Activated T-helper 17 cell treated with anti-CD3 and anti-CD28 coated beads, Interleukin-2, amount 50 U/mL, for 72 hours (primary cell): ENCODE data around the gene ZNF83. TPM values are rescaled to one million over a fixed set of nuclear protein-coding genes. Genes with fewer than 3 reads are reported as not detected.
"Not testable (repeated sequence)": the region's sequence is repeated elsewhere in the genome, so short reads cannot be mapped to it uniquely, and the experiment has no call there.

Experiments used
- ATAC-seq: fragments of 150-1000 bp; cut with Tn5 transposase; replicated peaks from 2 replicates; pipeline ENCODE4 v1.10.0; 2021; ENCODE audit warnings: mild to moderate bottlenecking, moderate library complexity
- H3K27ac Mint-ChIP-seq: one replicate; pipeline ENCODE4 v1.8.0; 2022; ENCODE audit warnings: mixed read lengths
- H3K27me3 Mint-ChIP-seq: one replicate; pipeline ENCODE4 v1.8.0; 2022; ENCODE audit warnings: mixed read lengths
- H3K36me3 Mint-ChIP-seq: one replicate; pipeline ENCODE4 v1.8.0; 2022; ENCODE audit warnings: low read depth, mild to moderate bottlenecking, mixed read lengths
- H3K4me1 Mint-ChIP-seq: one replicate; pipeline ENCODE4 v1.8.0; 2022; ENCODE audit warnings: mixed read lengths
- H3K4me3 Mint-ChIP-seq: one replicate; pipeline ENCODE4 v1.8.0; 2022; ENCODE audit warnings: mild to moderate bottlenecking, mixed read lengths
- H3K9me3 Mint-ChIP-seq: one replicate; pipeline ENCODE4 v1.8.0; 2022; ENCODE audit warnings: mixed read lengths
- total RNA-seq, 2 donors: library from RNA; stranded (reverse); gene quantifications; one replicate each; pipeline ENCODE4 v1.2.3, GENCODE V29; 2022

The ZNF83 gene
- total RNA-seq, 2 donors from 2014 or later: 31.2 to 41.8 TPM

GRCh38 chr19:52613299-52613906, 24.8 kb downstream of the ZNF83 start:
- no peak for ATAC-seq
- peaks cover 18% of the 10 kb centered on the region for H3K9me3 Mint-ChIP-seq
- peaks cover 23% of the 10 kb centered on the region for H3K36me3 Mint-ChIP-seq
- H3K27ac Mint-ChIP-seq: no peak overlapping the region
- peaks cover 6% of the 10 kb centered on the region for H3K4me1 Mint-ChIP-seq
- no peak overlapping the region for H3K4me3 Mint-ChIP-seq
- no peaks in the 10 kb centered on the region for H3K27me3 Mint-ChIP-seq

- no peak for ATAC-seq
- H3K4me3 Mint-ChIP-seq: no peak overlapping the region
- H3K4me1 Mint-ChIP-seq: peaks cover 18% of the 10 kb centered on the region
- H3K27me3 Mint-ChIP-seq: no peaks in the 10 kb centered on the region
- peaks cover 28% of the 10 kb centered on the region for H3K36me3 Mint-ChIP-seq
- H3K27ac Mint-ChIP-seq: no peak overlapping the region
- H3K9me3 Mint-ChIP-seq: peaks cover 9% of the 10 kb centered on the region
Observed at GRCh38 chr19:52603558-52604207, 34.5 kb downstream of the ZNF83 start.

- ATAC-seq: no peak
- peaks cover 9% of the 10 kb centered on the region for H3K9me3 Mint-ChIP-seq
- peaks cover 18% of the 10 kb centered on the region for H3K4me1 Mint-ChIP-seq
- no peak overlapping the region for H3K4me3 Mint-ChIP-seq
- peaks cover 26% of the 10 kb centered on the region for H3K36me3 Mint-ChIP-seq
- no peak overlapping the region for H3K27ac Mint-ChIP-seq
- H3K27me3 Mint-ChIP-seq: no peaks in the 10 kb centered on the region
Observed at GRCh38 chr19:52602941-52603340, 35.2 kb downstream of the ZNF83 start.

- Mint-ChIP-seq H3K27ac (peak overlapping the region; percentile 29), H3K4me1 (peaks cover 19% of the 10 kb centered on the region), H3K36me3 (peaks cover 27% of the 10 kb centered on the region), H3K4me3 (peak overlapping the region; percentile 83), H3K9me3 (peaks cover 16% of the 10 kb centered on the region)
- ATAC-seq, H3K27me3 Mint-ChIP-seq: not testable (repeated sequence)
Observed at GRCh38 chr19:52601974-52602366, 36.2 kb downstream of the ZNF83 start.

GRCh38 chr19:52601025-52601973, 36.9 kb downstream of the ZNF83 start:
- no peaks in the 10 kb centered on the region for H3K27me3 Mint-ChIP-seq
- peaks cover 22% of the 10 kb centered on the region for H3K4me1 Mint-ChIP-seq
- ATAC-seq: peak; percentile 99
- peak overlapping the region; percentile 29 for H3K27ac Mint-ChIP-seq
- peaks cover 29% of the 10 kb centered on the region for H3K36me3 Mint-ChIP-seq
- H3K9me3 Mint-ChIP-seq: peaks cover 20% of the 10 kb centered on the region
- peak overlapping the region; percentile 83 for H3K4me3 Mint-ChIP-seq

- Mint-ChIP-seq H3K9me3 (peaks cover 22% of the 10 kb centered on the region), H3K4me3 (peak overlapping the region; percentile 83), H3K36me3 (peaks cover 29% of the 10 kb centered on the region), H3K27ac (no peak overlapping the region), H3K27me3 (no peaks in the 10 kb centered on the region), H3K4me1 (peaks cover 19% of the 10 kb centered on the region)
- peak; percentile 33 for ATAC-seq
Observed at GRCh38 chr19:52600639-52601024, 37.5 kb downstream of the ZNF83 start.

GRCh38 chr19:52599241-52599640, 38.9 kb downstream of the ZNF83 start:
- Mint-ChIP-seq H3K36me3 (peaks cover 33% of the 10 kb centered on the region), H3K4me3 (no peak overlapping the region)

GRCh38 chr19:52593441-52593840, 44.7 kb downstream of the ZNF83 start:
- not testable (repeated sequence) for ATAC-seq, H3K27me3 Mint-ChIP-seq

More at GRCh38 chr19:52599241-52599640, 38.9 kb downstream of the ZNF83 start:
- no peaks in the 10 kb centered on the region for H3K27me3 Mint-ChIP-seq
- no peak for ATAC-seq
- H3K9me3 Mint-ChIP-seq: peaks cover 22% of the 10 kb centered on the region
- H3K27ac Mint-ChIP-seq: no peak overlapping the region
- H3K4me1 Mint-ChIP-seq: peaks cover 16% of the 10 kb centered on the region

GRCh38 chr19:52592301-52592700, 45.9 kb downstream of the ZNF83 start:
- peak; percentile 42 for ATAC-seq
- H3K36me3 Mint-ChIP-seq: peaks cover 86% of the 10 kb centered on the region
- no peak overlapping the region for H3K27ac Mint-ChIP-seq
- H3K9me3 Mint-ChIP-seq: peaks cover 18% of the 10 kb centered on the region
- H3K4me3 Mint-ChIP-seq: no peak overlapping the region
- peaks cover 4% of the 10 kb centered on the region for H3K4me1 Mint-ChIP-seq
- H3K27me3 Mint-ChIP-seq: no peaks in the 10 kb centered on the region

More at GRCh38 chr19:52593441-52593840, 44.7 kb downstream of the ZNF83 start:
- H3K9me3 Mint-ChIP-seq: peaks cover 22% of the 10 kb centered on the region
- H3K27ac Mint-ChIP-seq, H3K4me1 Mint-ChIP-seq, H3K4me3 Mint-ChIP-seq: not testable (repeated sequence)
- peaks cover 79% of the 10 kb centered on the region for H3K36me3 Mint-ChIP-seq

- Mint-ChIP-seq H3K36me3 (peaks cover 74% of the 10 kb centered on the region), H3K4me1 (no peaks in the 10 kb centered on the region), H3K27ac (no peak overlapping the region), H3K9me3 (peaks cover 3% of the 10 kb centered on the region), H3K27me3 (no peaks in the 10 kb centered on the region), H3K4me3 (no peak overlapping the region)
- no peak for ATAC-seq
Observed at GRCh38 chr19:52590728-52591127, 47.4 kb downstream of the ZNF83 start.

- H3K4me3 Mint-ChIP-seq: no peak overlapping the region
- H3K36me3 Mint-ChIP-seq: peaks cover 73% of the 10 kb centered on the region
- peaks cover 15% of the 10 kb centered on the region for H3K9me3 Mint-ChIP-seq
- ATAC-seq: no peak
- H3K27me3 Mint-ChIP-seq: no peaks in the 10 kb centered on the region
- no peak overlapping the region for H3K27ac Mint-ChIP-seq
- no peaks in the 10 kb centered on the region for H3K4me1 Mint-ChIP-seq
Observed at GRCh38 chr19:52585604-52586003, 52.6 kb downstream of the ZNF83 start.

- Mint-ChIP-seq H3K9me3 (peaks cover 15% of the 10 kb centered on the region), H3K27me3 (no peaks in the 10 kb centered on the region), H3K4me1 (no peaks in the 10 kb centered on the region), H3K36me3 (peaks cover 75% of the 10 kb centered on the region), H3K27ac (no peak overlapping the region), H3K4me3 (no peak overlapping the region)
- ATAC-seq: no peak
Observed at GRCh38 chr19:52584736-52585440, 53.3 kb downstream of the ZNF83 start.

GRCh38 chr19:52570000-52570861, 67.9 kb downstream of the ZNF83 start, which contains the start of gene ZNF701:
Gene ZNF701 (plus strand): TSS chr19:52570287. CDS start chr19:52574148, 3,861 bp downstream.
- H3K4me3 Mint-ChIP-seq: peak within 1 kb of the TSS; percentile 92
- ATAC-seq: peak; percentile 99
- peaks cover 7% of the 10 kb centered on the region for H3K9me3 Mint-ChIP-seq
- H3K36me3 Mint-ChIP-seq: peaks cover 60% of the 10 kb centered on the region
- H3K27ac Mint-ChIP-seq: peak within 1 kb of the TSS; percentile 94
- no peaks in the 10 kb centered on the region for H3K27me3 Mint-ChIP-seq
- peaks cover 19% of the 10 kb centered on the region for H3K4me1 Mint-ChIP-seq
